Endodermal cell (in vitro differentiated cells): ENCODE data around the gene KLF1. TPM values are rescaled to one million over a fixed set of nuclear protein-coding genes. Genes with fewer than 3 reads are reported as not detected.

Experiments
- DNase-seq: peaks from one replicate; pipeline ENCODE4 v3.0.0-alpha.2; 2017
- H3K27ac ChIP-seq: 2 replicates; pipeline ENCODE4 v1.5.1; 2013; ENCODE audit warnings: mild to moderate bottlenecking, low read depth, low read length, moderate library complexity
- H3K27me3 ChIP-seq: 2 replicates; pipeline ENCODE4 v1.6.1; 2013; ENCODE audit warnings: mild to moderate bottlenecking, low read length, moderate library complexity; ENCODE audit not compliant: insufficient read depth, control insufficient read depth, poor library complexity, severe bottlenecking
- H3K36me3 ChIP-seq: 2 replicates; pipeline ENCODE4 v1.7.0; 2013; ENCODE audit warnings: mild to moderate bottlenecking, low read length, moderate library complexity; ENCODE audit not compliant: control insufficient read depth, insufficient read depth
- H3K4me1 ChIP-seq: one replicate; pipeline ENCODE4 v1.7.0; 2013; ENCODE audit warnings: low read length; ENCODE audit not compliant: control insufficient read depth, insufficient read depth
- H3K4me3 ChIP-seq: 2 replicates; pipeline ENCODE4 v1.5.1; 2013; ENCODE audit warnings: mild to moderate bottlenecking, low read length, moderate library complexity
- H3K9ac ChIP-seq: 2 replicates; pipeline ENCODE4 v1.6.1; 2013; ENCODE audit warnings: mild to moderate bottlenecking, low read length, moderate library complexity; ENCODE audit not compliant: poor library complexity, severe bottlenecking; ENCODE audit errors: extremely low read depth
- H3K9me3 ChIP-seq: 2 replicates; pipeline ENCODE4 v1.6.1; 2013; ENCODE audit warnings: mild to moderate bottlenecking, low read length, moderate library complexity; ENCODE audit not compliant: control insufficient read depth
- H3K27ac Mint-ChIP-seq: 2 replicates; pipeline ENCODE4 v1.8.0; 2020; ENCODE audit warnings: mixed read lengths
- H3K27me3 Mint-ChIP-seq: 2 replicates; pipeline ENCODE4 v1.8.0; 2021; ENCODE audit warnings: mild to moderate bottlenecking, mixed read lengths; ENCODE audit not compliant: insufficient read depth
- H3K36me3 Mint-ChIP-seq: 2 replicates; pipeline ENCODE4 v1.8.0; 2020; ENCODE audit warnings: low read depth, mixed read lengths
- H3K4me1 Mint-ChIP-seq: 2 replicates; pipeline ENCODE4 v1.8.0; 2020; ENCODE audit warnings: mixed read lengths
- H3K4me3 Mint-ChIP-seq: 2 replicates; pipeline ENCODE4 v1.8.0; 2020; ENCODE audit warnings: mild to moderate bottlenecking, moderate library complexity, mixed read lengths
- H3K9me3 Mint-ChIP-seq: 2 replicates; pipeline ENCODE4 v1.8.0; 2020; ENCODE audit warnings: mild to moderate bottlenecking, mixed read lengths
- WGBS, 2 experiments: methylation state at CpG; one replicate each; pipeline versions ENCODE4 v1.1.5 to v1.1.7; 2013; ENCODE audit warnings: missing lambda C conversion rate in 2 of 2, mixed read lengths in 1 of 2; ENCODE audit not compliant: insufficient coverage in 1 of 2, insufficient read length in 1 of 2; 5-methylcytosine and 5-hydroxymethylcytosine counted together
- total RNA-seq, 2 donors: library from RNA; stranded (reverse); fragmentation: NEBNext Ultra II Directional in 1 of 2; extraction: Animal tissue kit (Norgen Biotek cat#: 25700) in 1 of 2; gene quantifications; 2 replicates in 1 of 2; 3 replicates in 1 of 2; pipeline ENCODE4 v1.2.1, GENCODE V29; 2021
- TF ChIP-seq, protein P1 (sequence below): fragments of 200-600 bp; sonication (generic); conservative IDR thresholded peaks from 2 replicates; pipeline ENCODE4 v1.5.0; 2021; ENCODE audit warnings: antibody characterized with exemption, mild to moderate bottlenecking

The KLF1 gene
- total RNA-seq, 2 donors from 2014 or later, result 0.91 to 1.0 TPM

DNA sequence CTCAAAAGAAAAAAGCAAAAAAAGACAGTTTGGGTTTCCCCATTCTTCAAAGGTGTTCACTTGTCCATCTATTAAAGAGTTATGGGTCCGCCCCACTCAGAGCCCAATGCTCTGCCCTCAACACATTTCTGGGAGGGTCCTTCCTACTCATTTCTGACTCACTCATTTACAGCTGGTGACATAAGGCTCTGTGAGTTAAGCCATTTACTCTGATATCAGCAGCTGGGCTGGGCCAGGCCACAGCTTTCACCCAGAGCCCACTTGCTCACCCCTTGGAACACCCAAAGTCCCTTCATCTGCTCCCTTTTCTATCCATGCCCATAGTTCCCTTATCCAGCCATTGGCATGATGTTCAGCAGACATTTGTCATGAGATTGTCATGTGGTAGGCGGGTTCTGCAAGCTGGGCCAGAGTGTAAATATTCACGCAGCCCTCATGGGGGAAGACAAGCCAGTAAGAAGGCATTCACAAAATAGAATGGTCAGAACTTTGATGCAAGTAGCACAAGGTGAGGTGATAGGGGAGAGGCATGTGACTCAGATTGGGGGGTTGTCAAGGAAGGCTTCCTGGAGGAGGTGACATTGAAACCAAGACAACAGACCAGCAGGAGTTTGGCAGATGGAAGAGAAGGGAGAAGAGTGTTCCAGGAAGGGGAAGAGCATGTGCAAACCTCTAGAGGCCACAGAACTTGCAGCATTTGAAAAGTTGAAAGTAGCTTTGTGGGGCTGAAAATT, 42.8 kb downstream of the KLF1 start:
- Histone ChIP-seq H3K36me3 (no peaks in the 10 kb centered on the region), H3K9me3 (no peaks in the 10 kb centered on the region), H3K27me3 (peaks cover 12% of the 10 kb centered on the region), H3K9ac (no peak overlapping the region), H3K27ac (no peak overlapping the region), H3K4me3 (no peak overlapping the region), H3K4me1 (no peaks in the 10 kb centered on the region)
- WGBS, 2 experiments, result 86 to 93% methylated on average over 3 of the region's 3 CpGs
- H3K27me3 Mint-ChIP-seq, result peaks cover 54% of the 10 kb centered on the region
- no peaks in the 10 kb centered on the region for H3K4me1 Mint-ChIP-seq
- no peak overlapping the region for H3K4me3 Mint-ChIP-seq
- TF ChIP-seq, protein P1, sequence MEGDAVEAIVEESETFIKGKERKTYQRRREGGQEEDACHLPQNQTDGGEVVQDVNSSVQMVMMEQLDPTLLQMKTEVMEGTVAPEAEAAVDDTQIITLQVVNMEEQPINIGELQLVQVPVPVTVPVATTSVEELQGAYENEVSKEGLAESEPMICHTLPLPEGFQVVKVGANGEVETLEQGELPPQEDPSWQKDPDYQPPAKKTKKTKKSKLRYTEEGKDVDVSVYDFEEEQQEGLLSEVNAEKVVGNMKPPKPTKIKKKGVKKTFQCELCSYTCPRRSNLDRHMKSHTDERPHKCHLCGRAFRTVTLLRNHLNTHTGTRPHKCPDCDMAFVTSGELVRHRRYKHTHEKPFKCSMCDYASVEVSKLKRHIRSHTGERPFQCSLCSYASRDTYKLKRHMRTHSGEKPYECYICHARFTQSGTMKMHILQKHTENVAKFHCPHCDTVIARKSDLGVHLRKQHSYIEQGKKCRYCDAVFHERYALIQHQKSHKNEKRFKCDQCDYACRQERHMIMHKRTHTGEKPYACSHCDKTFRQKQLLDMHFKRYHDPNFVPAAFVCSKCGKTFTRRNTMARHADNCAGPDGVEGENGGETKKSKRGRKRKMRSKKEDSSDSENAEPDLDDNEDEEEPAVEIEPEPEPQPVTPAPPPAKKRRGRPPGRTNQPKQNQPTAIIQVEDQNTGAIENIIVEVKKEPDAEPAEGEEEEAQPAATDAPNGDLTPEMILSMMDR, result no peak
- H3K36me3 Mint-ChIP-seq, result no peaks in the 10 kb centered on the region
- DNase-seq, result no peak
- no peaks in the 10 kb centered on the region for H3K9me3 Mint-ChIP-seq
- H3K27ac Mint-ChIP-seq, result no peak overlapping the region

DNA sequence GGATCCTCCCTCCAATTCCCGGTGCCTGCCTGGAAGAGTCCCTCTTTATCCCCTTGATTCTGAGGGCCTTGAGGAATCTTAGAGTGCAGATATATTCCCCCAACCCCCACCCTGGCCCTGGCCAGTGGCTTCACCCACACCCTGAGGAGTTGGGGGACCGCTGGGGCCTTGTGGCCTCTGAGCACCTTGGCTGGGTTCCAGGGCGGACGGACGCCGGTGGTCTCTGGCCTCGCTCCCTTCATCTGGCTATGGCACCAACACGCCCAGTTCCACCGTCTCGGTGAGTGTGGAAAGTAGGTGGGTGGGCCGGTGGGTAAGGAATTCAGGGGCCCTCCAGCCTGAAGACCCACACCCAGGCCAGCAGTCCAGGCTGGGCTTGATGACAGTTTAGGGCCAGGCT, 43.7 kb downstream of the KLF1 start:
- Histone ChIP-seq H3K36me3 (no peaks in the 10 kb centered on the region), H3K4me1 (no peaks in the 10 kb centered on the region), H3K27me3 (peaks cover 17% of the 10 kb centered on the region), H3K9me3 (no peaks in the 10 kb centered on the region), H3K27ac (no peak overlapping the region), H3K4me3 (no peak overlapping the region), H3K9ac (no peak overlapping the region)
- H3K4me1 Mint-ChIP-seq, result no peaks in the 10 kb centered on the region
- TF ChIP-seq, protein P1, result no peak
- WGBS, 2 experiments, result 96 to 97% methylated on average over 9 to 11 of the region's 11 CpGs
- peaks cover 57% of the 10 kb centered on the region for H3K27me3 Mint-ChIP-seq
- no peak overlapping the region for H3K27ac Mint-ChIP-seq
- no peak for DNase-seq
- no peaks in the 10 kb centered on the region for H3K36me3 Mint-ChIP-seq
- H3K9me3 Mint-ChIP-seq, result no peaks in the 10 kb centered on the region
- H3K4me3 Mint-ChIP-seq, result no peak overlapping the region

DNA sequence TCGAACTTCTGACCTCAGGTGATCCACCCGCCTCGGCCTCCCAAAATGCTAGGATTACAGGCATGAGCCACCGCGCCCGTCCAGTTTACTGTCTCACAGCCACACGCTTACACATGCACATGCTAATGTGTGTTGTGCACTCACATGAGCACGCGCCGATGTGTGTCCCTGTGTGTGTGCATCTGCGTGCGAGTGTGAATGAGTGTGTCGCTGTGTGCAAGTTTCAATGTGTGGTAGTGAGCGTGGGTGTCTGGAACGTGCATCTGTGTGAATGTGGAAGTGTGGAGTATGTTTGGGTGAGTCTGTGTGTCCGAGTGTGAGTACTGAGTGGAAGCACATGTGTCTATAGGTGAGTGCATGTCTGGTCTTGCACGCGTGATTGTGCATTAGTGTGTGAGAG, 44.5 kb downstream of the KLF1 start:
- no peak overlapping the region for H3K27ac Mint-ChIP-seq
- H3K27ac ChIP-seq, result no peak overlapping the region
- TF ChIP-seq, protein P1, result no peak
- no peaks in the 10 kb centered on the region for H3K9me3 Mint-ChIP-seq
- no peaks in the 10 kb centered on the region for H3K4me1 Mint-ChIP-seq
- no peak for DNase-seq
- no peak overlapping the region for H3K9ac ChIP-seq
- H3K9me3 ChIP-seq, result no peaks in the 10 kb centered on the region
- H3K4me3 Mint-ChIP-seq, result no peak overlapping the region
- H3K4me1 ChIP-seq, result no peaks in the 10 kb centered on the region
- 93 to 99% methylated on average over 13 to 18 of the region's 18 CpGs for WGBS, 2 experiments
- no peaks in the 10 kb centered on the region for H3K36me3 ChIP-seq
- H3K36me3 Mint-ChIP-seq, result no peaks in the 10 kb centered on the region
- peaks cover 19% of the 10 kb centered on the region for H3K27me3 ChIP-seq
- peaks cover 55% of the 10 kb centered on the region for H3K27me3 Mint-ChIP-seq
- no peak overlapping the region for H3K4me3 ChIP-seq
